Neural crest cell (in vitro differentiated cells): ENCODE data around the gene SRSF1. TPM values are rescaled to one million over a fixed set of nuclear protein-coding genes. Genes with fewer than 3 reads are reported as not detected.
"Not testable (repeated sequence)": the region's sequence is repeated elsewhere in the genome, so short reads cannot be mapped to it uniquely, and the experiment has no call there.

Experiments used
- DNase-seq: peaks from one replicate; pipeline ENCODE4 v3.0.0; 2021; ENCODE audit warnings: low read depth, mixed read lengths, low spot score
- H3K27ac Mint-ChIP-seq: one replicate; pipeline ENCODE4 v1.8.0; 2021; ENCODE audit warnings: mild to moderate bottlenecking, mixed read lengths; ENCODE audit not compliant: unreplicated experiment
- H3K27me3 Mint-ChIP-seq: 2 replicates; pipeline ENCODE4 v1.8.0; 2021; ENCODE audit warnings: low read depth, mild to moderate bottlenecking, mixed read lengths
- H3K36me3 Mint-ChIP-seq: 2 replicates; pipeline ENCODE4 v1.8.0; 2021; ENCODE audit warnings: low read depth, mild to moderate bottlenecking, mixed read lengths
- H3K4me1 Mint-ChIP-seq: 2 replicates; pipeline ENCODE4 v1.8.0; 2021; ENCODE audit warnings: mixed read lengths
- H3K4me3 Mint-ChIP-seq: one replicate; pipeline ENCODE4 v1.8.0; 2021; ENCODE audit warnings: mild to moderate bottlenecking, mixed read lengths
- H3K9me3 Mint-ChIP-seq: 2 replicates; pipeline ENCODE4 v1.8.0; 2021; ENCODE audit warnings: mixed read lengths
- total RNA-seq: library from RNA; stranded (reverse); gene quantifications from 2 replicates; pipeline ENCODE4 v1.2.1, GENCODE V29; 2021
- TF ChIP-seq, protein P1 (sequence below): fragments of 200-600 bp; sonication (generic); conservative IDR thresholded peaks from 2 replicates; pipeline ENCODE4 v1.5.0; 2021; ENCODE audit warnings: antibody characterized with exemption, mild to moderate bottlenecking

Gene SRSF1
- total RNA-seq, 1 donor from 2014 or later = 548 TPM

DNA sequence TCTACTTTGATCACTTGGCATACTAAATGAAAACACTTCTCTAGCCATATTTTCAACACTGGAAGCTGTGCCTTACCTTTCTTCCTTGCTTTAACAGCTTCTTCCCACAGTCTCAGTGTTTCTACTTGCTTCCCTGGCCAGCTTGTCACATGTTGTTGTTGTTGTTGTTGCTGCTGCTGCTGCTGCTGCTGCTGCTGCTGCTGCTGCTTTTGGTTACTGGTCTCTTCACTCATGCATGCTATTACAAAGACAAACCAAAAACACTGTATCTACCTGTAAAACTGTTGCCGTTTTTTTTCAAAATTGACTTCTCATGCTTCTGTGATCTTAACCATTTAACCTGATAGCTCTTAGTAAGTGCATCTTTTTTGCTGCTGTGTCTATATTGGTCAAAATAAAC is 28.0 kb downstream of the SRSF1 start:
- Mint-ChIP-seq H3K4me3 (no peak overlapping the region), H3K27ac (no peak overlapping the region), H3K27me3 (no peaks in the 10 kb centered on the region), H3K9me3 (no peaks in the 10 kb centered on the region), H3K4me1 (peaks cover 55% of the 10 kb centered on the region), H3K36me3 (peaks cover 22% of the 10 kb centered on the region)
- TF ChIP-seq, protein P1, sequence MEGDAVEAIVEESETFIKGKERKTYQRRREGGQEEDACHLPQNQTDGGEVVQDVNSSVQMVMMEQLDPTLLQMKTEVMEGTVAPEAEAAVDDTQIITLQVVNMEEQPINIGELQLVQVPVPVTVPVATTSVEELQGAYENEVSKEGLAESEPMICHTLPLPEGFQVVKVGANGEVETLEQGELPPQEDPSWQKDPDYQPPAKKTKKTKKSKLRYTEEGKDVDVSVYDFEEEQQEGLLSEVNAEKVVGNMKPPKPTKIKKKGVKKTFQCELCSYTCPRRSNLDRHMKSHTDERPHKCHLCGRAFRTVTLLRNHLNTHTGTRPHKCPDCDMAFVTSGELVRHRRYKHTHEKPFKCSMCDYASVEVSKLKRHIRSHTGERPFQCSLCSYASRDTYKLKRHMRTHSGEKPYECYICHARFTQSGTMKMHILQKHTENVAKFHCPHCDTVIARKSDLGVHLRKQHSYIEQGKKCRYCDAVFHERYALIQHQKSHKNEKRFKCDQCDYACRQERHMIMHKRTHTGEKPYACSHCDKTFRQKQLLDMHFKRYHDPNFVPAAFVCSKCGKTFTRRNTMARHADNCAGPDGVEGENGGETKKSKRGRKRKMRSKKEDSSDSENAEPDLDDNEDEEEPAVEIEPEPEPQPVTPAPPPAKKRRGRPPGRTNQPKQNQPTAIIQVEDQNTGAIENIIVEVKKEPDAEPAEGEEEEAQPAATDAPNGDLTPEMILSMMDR = no peak
- DNase-seq = no peak

GRCh38 chr17:57976594-57976993 is 30.5 kb downstream of the SRSF1 start:
- Mint-ChIP-seq H3K36me3 (peaks cover 22% of the 10 kb centered on the region), H3K4me3 (no peak overlapping the region), H3K4me1 (peaks cover 30% of the 10 kb centered on the region), H3K27me3 (no peaks in the 10 kb centered on the region), H3K27ac (no peak overlapping the region), H3K9me3 (no peaks in the 10 kb centered on the region)
- DNase-seq = no peak
- TF ChIP-seq, protein P1 = no peak

- H3K36me3 Mint-ChIP-seq = peaks cover 22% of the 10 kb centered on the region
- H3K27ac Mint-ChIP-seq = no peak overlapping the region
- no peaks in the 10 kb centered on the region for H3K9me3 Mint-ChIP-seq
- H3K27me3 Mint-ChIP-seq = no peaks in the 10 kb centered on the region
- DNase-seq = no peak
- TF ChIP-seq, protein P1 = no peak
- no peak overlapping the region for H3K4me3 Mint-ChIP-seq
- peaks cover 32% of the 10 kb centered on the region for H3K4me1 Mint-ChIP-seq
These were observed 32.0 kb downstream of the SRSF1 start for GRCh38 chr17:57975044-57975443.

- H3K27me3 Mint-ChIP-seq, H3K4me3 Mint-ChIP-seq, DNase-seq, H3K27ac Mint-ChIP-seq, H3K9me3 Mint-ChIP-seq: not testable (repeated sequence)
- H3K4me1 Mint-ChIP-seq = peaks cover 36% of the 10 kb centered on the region
- peaks cover 22% of the 10 kb centered on the region for H3K36me3 Mint-ChIP-seq
These were observed 32.8 kb downstream of the SRSF1 start for GRCh38 chr17:57974053-57974824.

DNA sequence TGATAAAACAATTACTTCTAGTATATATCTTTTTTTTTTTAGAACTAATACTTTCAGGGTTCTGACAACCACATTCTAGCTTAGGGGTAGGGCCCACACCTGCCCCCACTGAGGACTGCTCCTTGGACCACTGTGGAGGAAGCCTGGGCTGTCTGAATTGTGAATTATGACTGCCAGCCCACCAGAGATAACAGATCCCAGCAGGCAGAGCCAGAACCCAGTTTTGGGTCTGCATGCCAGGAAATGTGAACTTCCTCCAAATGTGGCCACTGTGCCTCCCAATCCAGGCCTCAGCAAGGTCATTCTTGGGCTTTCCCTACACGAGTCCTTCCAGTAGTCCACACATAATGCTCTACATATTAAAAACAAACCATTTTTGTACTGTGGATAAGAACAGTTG is 34.9 kb downstream of the SRSF1 start:
- TF ChIP-seq, protein P1 = no peak
- H3K9me3 Mint-ChIP-seq = no peaks in the 10 kb centered on the region
- H3K36me3 Mint-ChIP-seq = peaks cover 15% of the 10 kb centered on the region
- H3K4me1 Mint-ChIP-seq = peaks cover 44% of the 10 kb centered on the region
- no peak overlapping the region for H3K4me3 Mint-ChIP-seq
- H3K27me3 Mint-ChIP-seq = no peaks in the 10 kb centered on the region
- DNase-seq = no peak
- H3K27ac Mint-ChIP-seq = no peak overlapping the region

DNA sequence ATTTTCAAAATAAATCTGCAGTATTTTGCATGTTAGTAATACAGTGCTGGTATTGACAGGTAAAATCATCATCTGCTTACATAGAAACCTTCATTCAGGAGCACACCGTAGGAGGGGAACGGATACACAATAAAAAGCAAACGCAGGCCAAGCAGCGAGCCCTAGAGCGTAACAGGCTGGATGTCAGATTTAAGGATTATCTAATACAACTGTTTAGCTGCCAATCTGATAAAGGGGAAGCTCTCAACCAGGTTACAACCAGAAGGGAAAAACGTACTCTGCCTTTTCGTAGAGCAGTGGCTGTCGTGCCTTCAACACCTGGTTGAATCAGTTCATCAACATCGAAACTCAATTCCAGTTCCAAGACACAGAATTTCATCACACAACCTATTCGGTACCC is 35.5 kb downstream of the SRSF1 start:
- TF ChIP-seq, protein P1 = no peak
- Mint-ChIP-seq H3K4me1 (peaks cover 42% of the 10 kb centered on the region), H3K36me3 (peaks cover 15% of the 10 kb centered on the region), H3K27me3 (no peaks in the 10 kb centered on the region), H3K27ac (no peak overlapping the region), H3K4me3 (no peak overlapping the region), H3K9me3 (no peaks in the 10 kb centered on the region)
- no peak for DNase-seq
